Prostate gland (tissue), 2 donors: Measurements from ENCODE around the gene PRR19.

ENCODE experiments used
- POLR2A ChIP-seq: fragments of 450-650 bp; IDR thresholded peaks from one replicate; pipeline ENCODE4 v1.6.1; 2016; ENCODE audit warnings: antibody characterized with exemption, mild to moderate bottlenecking
- TF ChIP-seq, protein P1 (sequence below), 4 experiments: fragments of 200-600 bp in 2 of 4; fragments of 450-650 bp in 2 of 4; sonication (generic) in 2 of 4; IDR thresholded peaks; 1 replicate in 3 of 4; 2 replicates in 1 of 4; pipeline ENCODE4 v1.5.1; 2016 to 2019; ENCODE audit warnings: antibody characterized with exemption in 4 of 4, mild to moderate bottlenecking in 2 of 4, moderate library complexity in 2 of 4

DNA sequence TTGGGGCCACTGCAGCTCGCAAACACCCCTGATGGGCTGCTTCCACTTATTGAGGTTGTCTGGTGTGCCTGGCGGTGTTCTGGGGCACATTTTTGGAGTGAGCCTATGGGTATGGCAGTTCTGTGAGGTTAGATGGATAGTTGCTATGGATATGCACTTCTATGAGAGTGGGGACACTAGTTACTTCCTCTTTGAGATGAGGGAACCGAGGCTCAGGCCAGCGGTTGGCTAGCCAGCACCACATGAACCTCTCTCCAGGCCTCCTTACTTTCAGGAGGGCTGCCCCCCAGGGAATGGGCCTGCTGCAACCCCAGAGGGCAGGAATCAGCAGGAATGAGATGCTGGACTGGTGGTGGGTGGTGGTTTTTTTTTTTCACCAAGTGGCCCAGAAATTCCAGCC, 13.5 kb upstream of the PRR19 start:
- TF ChIP-seq POLR2A: no peak
- TF ChIP-seq, protein P1, sequence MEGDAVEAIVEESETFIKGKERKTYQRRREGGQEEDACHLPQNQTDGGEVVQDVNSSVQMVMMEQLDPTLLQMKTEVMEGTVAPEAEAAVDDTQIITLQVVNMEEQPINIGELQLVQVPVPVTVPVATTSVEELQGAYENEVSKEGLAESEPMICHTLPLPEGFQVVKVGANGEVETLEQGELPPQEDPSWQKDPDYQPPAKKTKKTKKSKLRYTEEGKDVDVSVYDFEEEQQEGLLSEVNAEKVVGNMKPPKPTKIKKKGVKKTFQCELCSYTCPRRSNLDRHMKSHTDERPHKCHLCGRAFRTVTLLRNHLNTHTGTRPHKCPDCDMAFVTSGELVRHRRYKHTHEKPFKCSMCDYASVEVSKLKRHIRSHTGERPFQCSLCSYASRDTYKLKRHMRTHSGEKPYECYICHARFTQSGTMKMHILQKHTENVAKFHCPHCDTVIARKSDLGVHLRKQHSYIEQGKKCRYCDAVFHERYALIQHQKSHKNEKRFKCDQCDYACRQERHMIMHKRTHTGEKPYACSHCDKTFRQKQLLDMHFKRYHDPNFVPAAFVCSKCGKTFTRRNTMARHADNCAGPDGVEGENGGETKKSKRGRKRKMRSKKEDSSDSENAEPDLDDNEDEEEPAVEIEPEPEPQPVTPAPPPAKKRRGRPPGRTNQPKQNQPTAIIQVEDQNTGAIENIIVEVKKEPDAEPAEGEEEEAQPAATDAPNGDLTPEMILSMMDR (IDR thresholded peaks at IDR 0.05): no peak
